ENCODE results near the gene SLC22A23.

The SLC22A23 gene

GRCh38 chr6:3467996-3468395 is 11.1 kb upstream of the SLC22A23 start:
- H3K4me1 ChIP-seq (ENCODE audit: insufficient read depth, poor library complexity, severe bottlenecking): peaks cover 3% of the 10 kb centered on the region
- ATAC-seq (ENCODE audit: low read depth) (no peak), DNase-seq (ENCODE audit: low spot score) (no peak)
- no peak for TF ChIP-seq CTCF (IDR thresholded peaks at IDR 0.05; ENCODE audit: poor library complexity, severe bottlenecking)
- H3K36me3 ChIP-seq (ENCODE audit: low read depth): no peaks in the 10 kb centered on the region
- no peak overlapping the region for H3K27ac ChIP-seq (ENCODE audit: poor library complexity, severe bottlenecking)
- H3K27me3 ChIP-seq (ENCODE audit: insufficient read depth, poor library complexity, severe bottlenecking): no peaks in the 10 kb centered on the region
- H3K9me3 ChIP-seq (ENCODE audit: severe bottlenecking): no peaks in the 10 kb centered on the region
- H3K4me3 ChIP-seq (ENCODE audit: severe bottlenecking): no peak overlapping the region

GRCh38 chr6:3466488-3467219 is 9.8 kb upstream of the SLC22A23 start:
- ATAC-seq (ENCODE audit: low read depth) (no peak), DNase-seq (ENCODE audit: low spot score) (no peak)
- Histone ChIP-seq H3K27me3 (ENCODE audit: insufficient read depth, poor library complexity, severe bottlenecking) (no peaks in the 10 kb centered on the region), H3K36me3 (ENCODE audit: low read depth) (no peaks in the 10 kb centered on the region), H3K27ac (ENCODE audit: poor library complexity, severe bottlenecking) (no peak overlapping the region), H3K4me3 (ENCODE audit: severe bottlenecking) (no peak overlapping the region), H3K9me3 (ENCODE audit: severe bottlenecking) (no peaks in the 10 kb centered on the region), H3K4me1 (ENCODE audit: insufficient read depth, poor library complexity, severe bottlenecking) (no peaks in the 10 kb centered on the region)
- no peak for TF ChIP-seq CTCF (IDR thresholded peaks at IDR 0.05; ENCODE audit: poor library complexity, severe bottlenecking)

- H3K4me3 ChIP-seq (ENCODE audit: severe bottlenecking): no peak overlapping the region
- TF ChIP-seq CTCF (IDR thresholded peaks at IDR 0.05; ENCODE audit: poor library complexity, severe bottlenecking): no peak
- H3K27me3 ChIP-seq (ENCODE audit: insufficient read depth, poor library complexity, severe bottlenecking): no peaks in the 10 kb centered on the region
- H3K4me1 ChIP-seq (ENCODE audit: insufficient read depth, poor library complexity, severe bottlenecking): no peaks in the 10 kb centered on the region
- ATAC-seq (ENCODE audit: low read depth) (no peak), DNase-seq (ENCODE audit: low spot score) (no peak)
- no peaks in the 10 kb centered on the region for H3K36me3 ChIP-seq (ENCODE audit: low read depth)
- H3K9me3 ChIP-seq (ENCODE audit: severe bottlenecking): no peaks in the 10 kb centered on the region
- H3K27ac ChIP-seq (ENCODE audit: poor library complexity, severe bottlenecking): no peak overlapping the region
Observed at GRCh38 chr6:3460253-3460652, 3.4 kb upstream of the SLC22A23 start.

- no peak for TF ChIP-seq CTCF (IDR thresholded peaks at IDR 0.05; ENCODE audit: poor library complexity, severe bottlenecking)
- ATAC-seq (ENCODE audit: low read depth) (no peak), DNase-seq (ENCODE audit: low spot score) (no peak)
- Histone ChIP-seq H3K4me3 (ENCODE audit: severe bottlenecking) (no peak overlapping the region), H3K27me3 (ENCODE audit: insufficient read depth, poor library complexity, severe bottlenecking) (no peaks in the 10 kb centered on the region), H3K9me3 (ENCODE audit: severe bottlenecking) (no peaks in the 10 kb centered on the region), H3K36me3 (ENCODE audit: low read depth) (no peaks in the 10 kb centered on the region), H3K27ac (ENCODE audit: poor library complexity, severe bottlenecking) (no peak overlapping the region), H3K4me1 (ENCODE audit: insufficient read depth, poor library complexity, severe bottlenecking) (peaks cover 2% of the 10 kb centered on the region)
Observed at GRCh38 chr6:3458706-3459421, 2.0 kb upstream of the SLC22A23 start.

Measured in RWPE2 (cell line).